ENCODE results near the gene MED19. TPM values are rescaled to one million over a fixed set of nuclear protein-coding genes. Genes with fewer than 3 reads are reported as not detected.
A peak's percentile ranks its signal among the peaks of the same experiment; 100 is the strongest.
"Not testable (repeated sequence)": the region's sequence is repeated elsewhere in the genome, so short reads cannot be mapped to it uniquely, and the experiment has no call there.

The MED19 gene, protein sequence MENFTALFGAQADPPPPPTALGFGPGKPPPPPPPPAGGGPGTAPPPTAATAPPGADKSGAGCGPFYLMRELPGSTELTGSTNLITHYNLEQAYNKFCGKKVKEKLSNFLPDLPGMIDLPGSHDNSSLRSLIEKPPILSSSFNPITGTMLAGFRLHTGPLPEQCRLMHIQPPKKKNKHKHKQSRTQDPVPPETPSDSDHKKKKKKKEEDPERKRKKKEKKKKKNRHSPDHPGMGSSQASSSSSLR
- total RNA-seq (2014; rRNA removed; shearing (Covaris generic)), result 28.9 and 40.7 TPM in 2 replicates

DNA sequence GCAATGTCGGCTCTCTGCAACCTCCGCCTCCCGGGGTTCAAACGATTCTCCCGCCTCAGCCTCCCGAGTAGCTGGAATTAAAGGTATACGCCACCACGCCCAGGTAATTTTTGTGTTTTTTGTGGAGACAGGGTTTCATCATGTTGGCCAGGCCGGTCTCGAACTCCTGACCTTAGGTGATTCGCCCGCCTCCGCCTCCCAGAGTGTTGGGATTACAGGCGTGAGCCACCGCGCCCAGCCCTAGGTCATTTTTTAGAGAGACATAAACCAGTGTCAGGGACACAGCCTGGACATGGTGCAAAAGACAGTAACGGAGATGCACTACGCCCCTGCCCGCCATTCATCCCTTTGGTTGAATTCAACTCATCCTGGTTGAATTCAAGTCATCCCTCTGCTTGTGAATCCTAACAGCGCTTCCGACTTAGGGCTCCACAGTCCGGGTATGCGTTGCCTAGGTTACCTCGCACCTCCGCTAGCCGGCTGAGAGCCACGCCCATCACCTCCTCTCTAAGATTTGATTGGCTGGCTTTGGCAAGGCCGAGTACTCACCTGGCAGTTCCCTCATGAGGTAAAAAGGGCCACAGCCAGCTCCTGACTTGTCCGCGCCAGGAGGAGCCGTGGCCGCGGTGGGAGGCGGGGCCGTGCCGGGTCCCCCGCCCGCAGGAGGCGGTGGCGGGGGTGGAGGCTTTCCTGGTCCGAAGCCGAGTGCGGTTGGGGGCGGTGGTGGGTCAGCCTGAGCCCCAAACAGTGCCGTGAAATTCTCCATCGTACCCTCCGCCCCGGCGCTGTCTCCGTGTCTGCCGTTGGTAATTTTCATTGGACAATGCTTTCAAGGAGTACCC is at the start of gene MED19:
TSS of gene MED19 (minus strand) at position 802 of the 842 bp plus-strand sequence. CDS start at position 766, 36 bp downstream.
- in situ Hi-C loops (cut with HindIII; ENCODE audit: low sequenced_read_pairs), result no loop called here
- DNase-seq (ENCODE audit: low spot score), result peak; percentile 91

DNA sequence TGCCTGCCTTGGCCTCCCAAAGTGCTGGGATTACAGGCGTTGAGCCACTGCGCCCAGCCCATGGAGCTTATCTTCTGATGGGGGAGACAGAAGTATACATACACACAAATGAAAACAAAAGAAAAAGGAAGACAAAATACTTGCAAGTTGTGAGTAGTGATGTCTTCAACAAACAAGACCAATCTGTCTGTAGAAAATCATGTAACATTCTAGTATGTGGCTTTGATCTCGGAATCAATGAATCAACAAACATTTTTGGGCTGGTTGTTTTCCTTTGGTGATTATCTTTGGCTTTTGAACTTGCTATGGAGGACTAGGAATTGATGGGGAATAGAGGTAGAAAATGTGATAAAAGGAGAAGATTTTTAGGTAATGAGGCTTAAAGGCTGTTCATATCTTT is 46.2 kb upstream of the MED19 start:
- DNase-seq (ENCODE audit: low spot score), result no peak
- in situ Hi-C loops (cut with HindIII; ENCODE audit: low sequenced_read_pairs), result no loop called here

DNA sequence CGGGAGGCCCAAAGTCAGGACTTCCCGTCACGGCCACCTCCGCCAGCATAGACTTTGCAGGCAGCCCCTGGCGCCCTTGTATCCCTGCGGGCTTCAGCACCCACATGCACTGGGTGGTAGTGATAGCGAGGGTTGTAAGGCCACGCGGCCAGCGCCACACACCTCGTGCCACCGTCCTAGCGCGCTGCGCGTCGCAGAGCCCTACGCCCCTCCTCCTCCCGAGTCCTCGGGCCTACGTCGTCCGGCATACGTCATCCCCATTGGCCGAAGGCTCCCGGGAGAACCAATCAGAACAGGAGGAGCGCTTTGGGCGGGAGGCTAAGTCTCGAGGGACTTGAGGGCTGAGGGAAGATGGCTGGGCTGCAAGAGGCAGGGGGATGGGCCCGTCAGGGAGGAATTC is 40.9 kb upstream of the MED19 start:
- no peak for DNase-seq (ENCODE audit: low spot score)
- in situ Hi-C loops (cut with HindIII; ENCODE audit: low sequenced_read_pairs), result no loop called here

DNA sequence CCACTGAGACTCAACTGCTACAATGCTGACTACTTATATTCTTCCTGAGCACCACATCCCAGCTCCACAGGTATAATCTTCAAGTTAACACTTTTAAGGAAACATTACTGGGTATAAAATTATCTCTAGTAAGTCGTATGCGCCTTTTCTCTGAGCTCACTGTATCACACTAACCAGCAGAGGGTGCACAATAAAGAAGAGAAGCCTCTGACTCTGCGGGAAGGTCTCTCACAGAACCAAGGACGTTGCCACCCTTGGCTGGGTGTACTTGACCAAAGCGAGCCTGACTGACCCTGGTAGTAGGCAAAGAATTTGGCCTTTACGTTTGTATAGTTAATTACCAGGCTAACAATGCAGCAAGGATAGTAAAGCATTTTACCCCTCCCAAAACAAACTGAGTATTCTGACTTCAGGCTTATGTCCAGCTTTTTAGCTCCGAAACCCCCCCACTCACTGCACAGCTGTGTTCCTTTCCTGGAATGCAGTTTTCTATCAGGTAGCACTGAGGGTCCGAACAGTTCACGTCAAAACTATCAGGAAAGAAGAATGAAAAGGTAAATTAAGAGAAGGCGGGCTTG is 39.8 kb upstream of the MED19 start, which contains the start of gene BTBD18:
TSS of gene BTBD18 (minus strand) at position 144 of the 578 bp plus-strand sequence. CDS start 631 bp downstream, outside the sequence.
- in situ Hi-C loops (cut with HindIII; ENCODE audit: low sequenced_read_pairs), result no loop called here
- peak; percentile 19 for DNase-seq (ENCODE audit: low spot score)

DNA sequence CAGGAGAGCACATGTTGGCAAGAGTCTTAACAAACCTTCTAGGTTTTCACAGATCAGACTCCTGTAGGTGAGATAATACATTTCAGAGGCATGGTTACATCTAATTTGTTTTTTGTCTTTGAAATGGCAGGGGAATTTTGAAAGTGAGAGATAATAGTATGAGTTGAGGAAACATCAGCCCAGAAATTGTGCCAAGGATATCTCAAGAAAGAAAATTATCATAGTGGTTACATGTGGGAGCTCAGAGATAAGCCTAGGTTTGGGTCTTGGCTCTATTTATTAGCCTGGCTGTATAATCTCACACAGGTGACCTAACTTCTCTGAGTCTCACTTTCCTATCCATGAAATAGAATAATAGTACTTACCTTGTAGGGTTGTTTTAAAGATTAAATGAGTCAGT is 39.2 kb upstream of the MED19 start:
- in situ Hi-C loops (cut with HindIII; ENCODE audit: low sequenced_read_pairs), result no loop called here
- DNase-seq (ENCODE audit: low spot score), result no peak

DNA sequence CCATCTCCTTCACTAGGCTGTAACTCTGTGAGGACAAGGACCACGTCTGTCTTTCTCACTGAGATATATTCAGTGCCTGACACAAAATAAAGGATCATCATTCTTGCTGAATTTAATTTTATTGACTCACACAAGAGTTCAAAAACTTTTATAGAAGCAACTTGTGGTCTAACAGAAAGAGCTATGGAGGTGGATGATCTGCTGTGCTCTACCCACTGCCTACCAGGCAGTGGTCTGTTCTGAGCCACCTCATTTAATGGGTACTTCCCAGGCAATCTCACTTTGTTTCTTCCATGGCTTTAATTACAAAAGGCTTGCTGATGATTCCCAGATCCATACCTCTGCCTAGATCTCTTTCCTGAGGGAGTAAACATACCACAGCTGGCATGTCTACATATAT is 34.9 kb upstream of the MED19 start:
- no peak for DNase-seq (ENCODE audit: low spot score)
- in situ Hi-C loops (cut with HindIII; ENCODE audit: low sequenced_read_pairs), result no loop called here

DNA sequence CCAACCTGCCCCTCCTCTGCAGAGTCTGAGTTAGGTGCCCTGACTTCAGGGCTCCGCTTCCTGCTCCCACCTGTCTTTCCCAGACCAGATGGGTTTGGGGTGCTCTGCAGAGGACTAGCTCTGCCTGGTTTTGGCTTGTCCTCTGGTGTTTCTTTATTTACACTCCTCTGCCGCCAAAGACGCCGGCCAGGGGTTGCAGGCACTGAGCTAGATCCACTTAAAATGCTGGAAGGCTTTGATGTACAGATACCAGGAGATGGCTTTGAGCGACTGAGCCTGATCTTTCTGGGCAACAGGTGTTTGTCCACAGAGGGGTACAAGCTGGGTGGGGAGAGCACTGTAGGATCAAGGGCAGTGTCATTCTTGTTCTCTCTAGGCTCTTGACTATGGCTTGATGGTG is 33.2 kb upstream of the MED19 start:
- DNase-seq (ENCODE audit: low spot score), result no peak
- in situ Hi-C loops (cut with HindIII; ENCODE audit: low sequenced_read_pairs), result no loop called here

DNA sequence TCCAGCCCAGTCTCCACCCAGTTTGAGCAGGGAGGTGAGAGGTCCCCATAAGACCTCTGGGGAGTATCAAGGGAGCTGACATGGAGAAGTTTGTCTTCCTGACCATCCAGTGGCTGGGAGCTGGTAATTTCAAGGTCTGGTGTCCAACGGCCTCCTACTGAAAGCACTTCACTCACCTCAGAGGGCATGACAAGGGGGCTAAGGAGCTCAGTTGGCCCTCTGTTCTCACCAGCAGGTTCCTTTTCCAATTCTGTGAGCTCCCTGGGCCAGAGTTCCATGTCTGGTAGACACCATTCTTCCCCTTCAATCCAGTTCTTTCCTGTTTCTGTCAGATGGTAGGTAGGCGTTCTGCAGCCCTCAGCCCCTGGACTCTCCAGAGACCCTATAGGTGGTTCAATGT is 32.3 kb upstream of the MED19 start:
- in situ Hi-C loops (cut with HindIII; ENCODE audit: low sequenced_read_pairs), result no loop called here

DNA sequence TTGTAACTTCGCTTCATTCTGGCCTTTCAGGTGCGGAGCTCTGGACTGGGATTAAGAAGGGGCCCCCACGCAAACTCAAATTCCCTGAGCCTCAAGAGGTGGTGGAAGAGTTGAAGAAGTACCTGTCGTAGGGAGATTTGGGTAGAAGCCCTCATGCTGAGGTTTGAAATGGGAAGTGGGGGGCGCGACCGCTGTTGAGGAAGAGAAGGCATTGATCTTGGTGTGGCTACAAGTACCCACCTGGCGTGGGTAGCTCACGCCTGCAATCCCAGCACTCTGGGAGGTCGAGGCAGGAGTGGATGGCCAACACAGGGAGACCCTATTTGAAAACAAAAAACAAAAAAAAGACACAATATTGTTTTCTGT is 30.1 kb upstream of the MED19 start:
- no peak for DNase-seq (ENCODE audit: low spot score)
- in situ Hi-C loops (cut with HindIII; ENCODE audit: low sequenced_read_pairs), result no loop called here

More for the DNA sequence above, 32.3 kb upstream of the MED19 start:
- DNase-seq (ENCODE audit: low spot score), result no peak

DNA sequence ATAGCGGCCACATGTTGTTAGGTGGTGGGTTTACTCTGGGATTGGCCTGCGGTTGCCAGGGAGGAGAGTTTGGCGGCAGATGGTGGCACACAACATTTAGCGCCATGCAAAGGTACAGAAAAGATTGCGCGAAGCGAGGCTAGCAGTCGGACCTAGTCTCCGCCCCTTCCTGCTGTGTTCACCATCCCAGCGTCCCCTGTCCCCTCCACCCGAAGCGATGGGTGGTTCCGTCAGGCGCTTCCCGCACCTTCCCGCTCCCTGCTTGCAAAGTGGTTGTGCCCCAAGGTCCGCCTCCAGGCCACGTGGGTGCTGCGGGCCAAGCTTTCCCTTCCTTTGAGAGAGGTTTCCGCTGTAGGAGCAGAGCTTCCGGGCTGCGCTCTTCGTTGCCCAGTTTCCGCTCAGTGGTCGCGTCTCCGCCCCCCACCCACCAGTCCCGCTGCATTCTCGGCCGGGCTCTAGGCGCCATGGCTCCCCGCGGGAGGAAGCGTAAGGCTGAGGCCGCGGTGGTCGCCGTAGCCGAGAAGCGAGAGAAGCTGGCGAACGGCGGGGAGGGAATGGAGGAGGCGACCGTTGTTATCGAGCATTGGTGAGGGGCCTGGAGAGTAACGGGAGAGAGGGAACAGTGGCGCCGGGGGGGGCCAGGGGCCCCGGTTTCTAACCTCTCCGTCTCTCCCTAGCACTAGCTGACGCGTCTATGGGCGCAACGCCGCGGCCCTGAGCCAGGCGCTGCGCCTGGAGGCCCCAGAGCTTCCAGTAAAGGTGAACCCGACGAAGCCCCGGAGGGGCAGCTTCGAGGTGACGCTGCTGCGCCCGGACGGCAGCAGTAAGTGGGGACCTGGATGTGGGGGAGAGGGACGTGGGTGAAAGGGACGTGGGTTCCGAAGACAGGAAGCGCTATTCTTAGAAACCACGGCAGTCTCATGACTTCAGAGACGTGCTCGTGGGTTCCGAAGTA is 29.4 kb upstream of the MED19 start, which contains the start of gene SELENOH:
TSS of gene SELENOH (plus strand) at position 360 of the 955 bp plus-strand sequence. CDS start at position 465, 105 bp downstream.
- in situ Hi-C loops (cut with HindIII; ENCODE audit: low sequenced_read_pairs), result no loop called here
- peak; percentile 98 for DNase-seq (ENCODE audit: low spot score)

DNA sequence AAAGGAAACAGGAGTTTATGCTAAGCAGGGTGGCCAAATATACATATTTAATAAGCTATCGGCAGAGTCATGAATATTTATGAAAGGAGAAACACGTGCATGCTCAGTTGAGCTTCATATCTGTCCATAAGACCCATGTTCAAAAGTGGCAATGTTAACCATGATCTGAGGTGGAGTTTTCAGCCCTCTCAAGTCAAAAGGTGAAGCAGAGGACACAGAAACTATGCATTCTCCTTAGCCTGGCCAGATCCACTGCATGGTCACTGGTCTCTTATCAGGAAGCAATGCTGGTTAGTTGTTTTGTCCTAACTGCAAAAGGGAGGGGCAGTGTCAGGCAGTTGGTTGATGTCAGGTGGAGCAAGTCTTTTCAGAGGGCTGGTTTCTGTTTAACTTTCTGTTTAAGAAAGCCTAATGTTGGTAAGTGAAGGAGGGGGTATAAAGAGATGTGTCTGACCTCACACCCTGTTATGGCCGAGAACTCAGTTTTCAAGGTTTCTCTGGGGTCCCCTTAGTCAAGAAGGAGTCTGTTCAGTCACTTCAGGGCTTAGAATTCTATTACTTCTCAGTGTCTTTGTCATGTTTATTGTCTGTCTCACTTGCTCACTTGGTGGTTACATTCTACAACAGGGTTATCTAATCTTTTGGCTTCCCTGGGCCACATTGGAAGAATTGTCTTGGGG is 23.7 kb upstream of the MED19 start:
- in situ Hi-C loops (cut with HindIII; ENCODE audit: low sequenced_read_pairs), result no loop called here
- no peak for DNase-seq (ENCODE audit: low spot score)

DNA sequence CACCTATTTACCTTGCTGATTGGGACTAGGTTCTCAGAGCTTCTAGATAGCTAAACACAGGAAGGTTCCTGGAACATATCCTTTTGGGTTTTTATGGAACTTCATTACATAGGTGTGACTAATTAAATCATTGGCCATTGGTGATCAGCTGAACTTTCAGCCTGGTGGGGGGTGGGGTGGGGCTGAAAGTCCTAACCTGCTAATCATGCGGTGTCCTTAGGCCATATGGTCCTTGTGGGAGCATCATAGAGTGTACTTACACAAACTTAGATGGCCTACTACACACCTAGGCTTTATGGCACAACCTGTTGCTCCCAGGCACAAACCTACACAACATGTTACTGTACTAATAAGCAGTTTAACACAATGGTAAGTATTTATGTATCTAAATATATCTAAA is 20.6 kb upstream of the MED19 start:
- in situ Hi-C loops (cut with HindIII; ENCODE audit: low sequenced_read_pairs), result no loop called here
- no peak for DNase-seq (ENCODE audit: low spot score)

DNA sequence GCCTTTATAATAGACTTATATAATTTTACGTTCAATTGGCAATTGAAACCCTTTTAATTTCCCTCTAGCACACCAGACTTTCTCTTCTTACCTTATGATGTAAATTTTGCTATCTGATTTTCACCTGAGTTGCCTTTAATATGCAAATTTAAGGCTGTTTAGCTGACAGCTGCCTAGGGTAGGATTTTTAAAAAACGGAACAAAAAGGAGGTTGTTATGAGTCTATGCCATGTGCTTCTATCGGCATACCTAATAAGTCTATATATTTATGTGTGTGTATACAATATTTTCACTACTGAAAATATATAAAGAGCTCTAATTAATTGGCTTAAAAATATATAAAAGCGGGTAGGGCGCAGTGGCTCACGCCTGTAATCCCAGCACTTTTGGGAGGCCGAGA is 17.5 kb upstream of the MED19 start:
- in situ Hi-C loops (cut with HindIII; ENCODE audit: low sequenced_read_pairs), result no loop called here
- no peak for DNase-seq (ENCODE audit: low spot score)

DNA sequence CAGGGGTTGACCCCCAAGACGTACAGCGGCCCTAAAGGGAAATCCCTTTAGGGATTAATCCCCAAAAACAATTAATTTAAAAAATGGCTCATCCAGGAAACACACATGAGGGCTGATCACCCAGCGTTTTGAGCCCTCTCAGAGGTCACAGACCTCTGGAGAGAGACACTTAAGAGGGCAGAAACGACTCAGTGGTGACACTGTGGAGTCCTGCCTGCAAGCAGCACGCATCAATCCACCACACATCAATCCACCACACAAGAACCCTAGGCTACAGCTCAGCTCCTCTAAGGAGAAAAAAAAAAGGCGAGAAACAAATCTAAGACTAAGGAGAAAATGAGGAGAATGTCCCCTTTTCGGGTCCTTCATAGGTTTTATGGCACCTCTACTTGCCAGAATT is 16.8 kb upstream of the MED19 start:
- in situ Hi-C loops (cut with HindIII; ENCODE audit: low sequenced_read_pairs), result no loop called here

DNA sequence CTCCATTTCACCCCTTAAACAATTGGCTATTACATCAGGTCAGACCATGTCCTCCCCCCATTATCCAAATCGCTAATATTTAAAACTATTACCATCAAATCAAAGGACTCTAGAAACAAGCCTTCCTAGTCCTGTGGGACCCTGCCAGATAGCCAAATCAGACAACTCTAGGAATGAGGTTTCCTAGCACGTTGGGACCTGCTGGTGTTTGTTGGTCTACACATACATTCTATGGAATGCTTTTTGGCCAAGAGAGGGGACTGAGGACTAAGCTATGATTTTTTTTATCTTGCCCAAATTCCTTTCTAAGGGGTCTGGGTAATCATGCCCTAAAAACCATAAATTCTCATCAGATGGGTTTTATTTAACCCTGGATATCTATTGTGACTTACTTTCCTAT is 15.2 kb upstream of the MED19 start:
- in situ Hi-C loops (cut with HindIII; ENCODE audit: low sequenced_read_pairs), result no loop called here
- no peak for DNase-seq (ENCODE audit: low spot score)

More for the DNA sequence above, 16.8 kb upstream of the MED19 start:
- DNase-seq (ENCODE audit: low spot score), result no peak

DNA sequence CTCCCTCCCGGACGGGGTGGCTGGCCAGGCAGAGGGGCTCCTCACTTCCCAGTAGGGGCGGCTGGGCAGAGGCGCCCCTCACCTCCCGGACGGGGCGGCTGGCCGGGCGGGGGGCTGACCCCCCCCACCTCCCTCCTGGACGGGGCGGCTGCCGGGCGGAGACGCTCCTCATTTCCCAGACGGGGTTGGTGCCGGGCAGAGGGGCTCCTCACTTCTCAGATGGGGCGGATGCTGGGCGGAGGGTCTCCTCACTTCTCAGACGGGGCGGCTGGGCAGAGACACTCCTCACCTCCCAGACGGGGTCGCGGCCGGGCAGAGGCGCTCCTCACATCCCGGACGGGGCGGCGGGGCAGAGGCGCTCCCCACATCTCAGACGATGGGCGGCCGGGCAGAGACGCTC is 4.7 kb upstream of the MED19 start:
- DNase-seq (ENCODE audit: low spot score); in situ Hi-C loops (cut with HindIII; ENCODE audit: low sequenced_read_pairs): not testable (repeated sequence)

DNA sequence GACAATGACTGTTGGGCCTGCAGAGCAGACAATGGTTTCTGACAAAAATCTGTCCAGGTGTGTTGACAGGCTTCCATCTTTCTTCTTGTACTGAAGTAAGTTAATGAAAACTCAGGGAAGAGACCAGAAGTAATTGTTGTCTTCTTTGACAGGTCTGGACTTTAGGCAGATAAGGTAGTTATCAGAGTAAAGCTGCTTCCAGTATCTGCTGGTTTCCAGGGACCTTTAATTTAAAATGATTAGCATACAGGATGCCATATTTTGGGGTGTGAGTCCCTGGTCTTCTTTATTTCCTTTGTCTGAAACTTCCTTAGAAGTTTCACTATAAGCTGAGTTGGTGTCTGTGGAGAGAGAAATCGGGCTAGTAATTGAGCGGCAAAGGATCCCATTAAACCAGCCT is 1.8 kb upstream of the MED19 start:
- DNase-seq (ENCODE audit: low spot score), result no peak
- in situ Hi-C loops (cut with HindIII; ENCODE audit: low sequenced_read_pairs), result no loop called here

All from G401 (cell line).